Umbilical cord (tissue), 2 donors: ENCODE measurements around the gene CLSTN2. TPM values are rescaled to one million over a fixed set of nuclear protein-coding genes. Genes with fewer than 3 reads are reported as not detected.

Experiments
- DNase-seq: peaks from one replicate; pipeline ENCODE4 v3.0.0-alpha.2; 2015; ENCODE audit warnings: low spot score
- total RNA-seq: library from RNA; depleted of rRNA; stranded (reverse); fragments of >200 nt; gene quantifications from one replicate; pipeline ENCODE4 v1.2.3, GENCODE V29; 2014; ENCODE audit warnings: low replicate concordance; ENCODE audit not compliant: insufficient read depth

CLSTN2 gene
- total RNA-seq, 1 donor from 2014 or later = 8.9 TPM

GRCh38 chr3:140336465-140336864 is 401.5 kb downstream of the CLSTN2 start:
- no peak for DNase-seq

- no peak for DNase-seq
These were observed 403.9 kb downstream of the CLSTN2 start for GRCh38 chr3:140338916-140339315.

- DNase-seq = peak; percentile 28
These were observed 406.2 kb downstream of the CLSTN2 start for GRCh38 chr3:140341203-140341602.

- DNase-seq = no peak
These were observed 406.9 kb downstream of the CLSTN2 start for GRCh38 chr3:140341817-140342403.

GRCh38 chr3:140342668-140343067 is 407.7 kb downstream of the CLSTN2 start:
- no peak for DNase-seq

GRCh38 chr3:140343211-140344081 is 408.5 kb downstream of the CLSTN2 start:
- no peak for DNase-seq

GRCh38 chr3:140344082-140344454 is 409.1 kb downstream of the CLSTN2 start:
- DNase-seq = peak; percentile 47

GRCh38 chr3:140344601-140345205 is 409.7 kb downstream of the CLSTN2 start:
- DNase-seq = no peak

GRCh38 chr3:140347151-140347550 is 412.2 kb downstream of the CLSTN2 start:
- DNase-seq = no peak

- DNase-seq = no peak
These were observed 415.0 kb downstream of the CLSTN2 start for GRCh38 chr3:140349938-140350337.

GRCh38 chr3:140351466-140351865 is 416.5 kb downstream of the CLSTN2 start:
- no peak for DNase-seq

- DNase-seq = no peak
These were observed 420.5 kb downstream of the CLSTN2 start for GRCh38 chr3:140355481-140355880.

GRCh38 chr3:140358686-140359085 is 423.7 kb downstream of the CLSTN2 start:
- DNase-seq = no peak

GRCh38 chr3:140359233-140359995 is 424.4 kb downstream of the CLSTN2 start:
- DNase-seq = no peak

- DNase-seq = no peak
These were observed 425.3 kb downstream of the CLSTN2 start for GRCh38 chr3:140360332-140360731.

GRCh38 chr3:140363801-140364200 is 428.8 kb downstream of the CLSTN2 start:
- DNase-seq = no peak

GRCh38 chr3:140365872-140366697 is 431.1 kb downstream of the CLSTN2 start:
- DNase-seq = peak; percentile 52

GRCh38 chr3:140368223-140368811 is 433.3 kb downstream of the CLSTN2 start:
- DNase-seq = no peak

GRCh38 chr3:140370686-140371085 is 435.7 kb downstream of the CLSTN2 start:
- DNase-seq = no peak

- DNase-seq = no peak
These were observed 438.2 kb downstream of the CLSTN2 start for GRCh38 chr3:140373234-140373633.

- no peak for DNase-seq
These were observed 440.0 kb downstream of the CLSTN2 start for GRCh38 chr3:140375002-140375401.
